NCI-H526 (cell line): ENCODE results near the gene PPP4R4.
A peak's percentile ranks its signal among the peaks of the same experiment; 100 is the strongest.

Experiments
- DNase-seq, 2 experiments: peaks; one replicate each; lab custom pipeline; 2025; lab: John Stamatoyannopoulos, UW

Gene PPP4R4

GRCh38 chr14:94173885-94174603 is at the start of gene PPP4R4:
Gene PPP4R4 (plus strand): TSS chr14:94174322. CDS start chr14:94174466, 144 bp downstream.
- DNase-seq = peak; percentile 60 to 97

- DNase-seq = no peak
Measured at GRCh38 chr14:94124582-94125377, 49.3 kb upstream of the PPP4R4 start.

GRCh38 chr14:94125659-94126418 is 48.3 kb upstream of the PPP4R4 start:
- no peak for DNase-seq

- DNase-seq = no peak
Measured at GRCh38 chr14:94126419-94126677, 47.8 kb upstream of the PPP4R4 start.

- DNase-seq = no peak
Measured at GRCh38 chr14:94126800-94127199, 47.3 kb upstream of the PPP4R4 start.

GRCh38 chr14:94127330-94127729 is 46.8 kb upstream of the PPP4R4 start:
- DNase-seq = no peak

- DNase-seq = no peak
Measured at GRCh38 chr14:94128216-94128839, 45.8 kb upstream of the PPP4R4 start.

GRCh38 chr14:94129111-94129757 is 44.9 kb upstream of the PPP4R4 start, which contains the start of gene IFI27L2:
Gene IFI27L2 (minus strand): TSS chr14:94129604. CDS start chr14:94129564, 40 bp downstream.
- DNase-seq = peak; percentile 56 to 91

- peak; percentile 49 to 72 for DNase-seq
Measured at GRCh38 chr14:94129758-94130414, 44.2 kb upstream of the PPP4R4 start.

GRCh38 chr14:94132285-94132887 is 41.7 kb upstream of the PPP4R4 start:
- peak; percentile 61 to 84 for DNase-seq

GRCh38 chr14:94135476-94135875 is 38.6 kb upstream of the PPP4R4 start:
- DNase-seq = no peak

GRCh38 chr14:94136575-94137331 is 37.4 kb upstream of the PPP4R4 start:
- peak; percentile 74 to 93 for DNase-seq

- DNase-seq = no peak
Measured at GRCh38 chr14:94138251-94138650, 35.9 kb upstream of the PPP4R4 start.

- DNase-seq = peak in 1 of 2 experiments; percentile 7
Measured at GRCh38 chr14:94139006-94139405, 35.1 kb upstream of the PPP4R4 start.

GRCh38 chr14:94139421-94139820 is 34.7 kb upstream of the PPP4R4 start:
- no peak for DNase-seq

- no peak for DNase-seq
Measured at GRCh38 chr14:94142247-94142646, 31.9 kb upstream of the PPP4R4 start.

GRCh38 chr14:94142836-94143235 is 31.3 kb upstream of the PPP4R4 start:
- DNase-seq = no peak

GRCh38 chr14:94143239-94143638 is 30.9 kb upstream of the PPP4R4 start:
- DNase-seq = no peak

GRCh38 chr14:94143711-94144110 is 30.4 kb upstream of the PPP4R4 start:
- DNase-seq = no peak

GRCh38 chr14:94144765-94145164 is 29.4 kb upstream of the PPP4R4 start:
- no peak for DNase-seq
